Measurements from ENCODE around the gene COL7A1.

COL7A1 gene

GRCh38 chr3:48595075-48595525, at the start of gene COL7A1:
COL7A1 (minus strand) TSS chr3:48595329; CDS start chr3:48595159, 170 bp downstream.
- no peak for FAIRE-seq

GRCh38 chr3:48642605-48643004, 47.5 kb upstream of the COL7A1 start:
- FAIRE-seq, result no peak

GRCh38 chr3:48641396-48641795, 46.3 kb upstream of the COL7A1 start:
- FAIRE-seq, result no peak

GRCh38 chr3:48639944-48640606, 44.9 kb upstream of the COL7A1 start:
- no peak for FAIRE-seq

GRCh38 chr3:48637305-48637704, 42.2 kb upstream of the COL7A1 start:
- FAIRE-seq, result no peak

GRCh38 chr3:48636149-48636655, 41.1 kb upstream of the COL7A1 start:
- no peak for FAIRE-seq

GRCh38 chr3:48635222-48636021, 40.3 kb upstream of the COL7A1 start, which contains the start of gene SLC26A6:
SLC26A6 (minus strand) TSS chr3:48635461; CDS start chr3:48635393, 68 bp downstream.
- FAIRE-seq, result peak; percentile 98

GRCh38 chr3:48634661-48635221, 39.6 kb upstream of the COL7A1 start:
- FAIRE-seq, result peak; percentile 30

GRCh38 chr3:48633743-48634142, 38.6 kb upstream of the COL7A1 start:
- FAIRE-seq, result no peak

- FAIRE-seq, result no peak
Measured at GRCh38 chr3:48633256-48633655, 38.1 kb upstream of the COL7A1 start.

GRCh38 chr3:48631516-48632448, 36.7 kb upstream of the COL7A1 start:
- no peak for FAIRE-seq

GRCh38 chr3:48630833-48631232, 35.7 kb upstream of the COL7A1 start:
- no peak for FAIRE-seq

- no peak for FAIRE-seq
Measured at GRCh38 chr3:48630407-48630806, 35.3 kb upstream of the COL7A1 start.

- FAIRE-seq, result no peak
Measured at GRCh38 chr3:48629894-48630293, 34.8 kb upstream of the COL7A1 start.

- FAIRE-seq, result no peak
Measured at GRCh38 chr3:48628277-48629017, 33.3 kb upstream of the COL7A1 start.

- FAIRE-seq, result no peak
Measured at GRCh38 chr3:48625600-48625999, 30.5 kb upstream of the COL7A1 start.

GRCh38 chr3:48624767-48625166, 29.6 kb upstream of the COL7A1 start:
- FAIRE-seq, result no peak

GRCh38 chr3:48623851-48624547, 28.9 kb upstream of the COL7A1 start:
- no peak for FAIRE-seq

GRCh38 chr3:48621461-48621869, 26.3 kb upstream of the COL7A1 start, which contains the start of gene TMEM89:
TMEM89 (minus strand) TSS chr3:48621769; CDS start chr3:48621756, 13 bp downstream.
- FAIRE-seq, result no peak
